ENCODE data around the gene ANKRD62. TPM values are rescaled to one million over a fixed set of nuclear protein-coding genes. Genes with fewer than 3 reads are reported as not detected.

The ANKRD62 gene
- total and polyA plus RNA-seq, 2 of the 4 experiments (the other 2 are of a cell fraction), result not detected

GRCh38 chr18:12092398-12093229 is 1.0 kb upstream of the ANKRD62 start:
- no peak overlapping the region for H3K4me2 ChIP-seq (ENCODE audit: low read depth, low read length)
- H2AK9ac ChIP-seq (replicated peaks; ENCODE audit: low read depth, low read length, poor library complexity), result no peak overlapping the region
- no peaks in the 10 kb centered on the region for H3K36me3 ChIP-seq (ENCODE audit: control insufficient read depth, insufficient read depth, low read length)
- no peak overlapping the region for H3K9ac ChIP-seq (ENCODE audit: low read depth, low read length)
- POLR2A ChIA-PET (ENCODE audit: unreplicated experiment), result no interaction called here
- H2AFZ ChIP-seq (replicated peaks; ENCODE audit: low read length, poor library complexity), result peak overlapping the region; percentile 23
- DNase-seq (no peak), ATAC-seq (ENCODE audit: low read depth) (no peak)
- no peak overlapping the region for H3K27ac ChIP-seq (ENCODE audit: insufficient read depth, low read length)
- intact Hi-C loops (cut with micrococcal nuclease), result loop anchor here (10.0 kb wide), 1 partner anchor 142 kb away; no protein-coding TSS in a partner anchor
- no TSS peak for BruUV-seq (replicated peaks)
- no peak overlapping the region for H4K91ac ChIP-seq (ENCODE audit: insufficient read depth, low read depth, low read length)
- dilution Hi-C loops (cut with HindIII; ENCODE audit: low sequenced_read_pairs, unreplicated experiment), result no loop called here
- H3K23ac ChIP-seq (ENCODE audit: low read depth, low read length), result no peak overlapping the region
- no peak overlapping the region for H3K18ac ChIP-seq (ENCODE audit: low read depth, low read length)
- H3K4ac ChIP-seq (ENCODE audit: low read depth, low read length), result no peak overlapping the region
- H3K9me3 ChIP-seq (ENCODE audit: control insufficient read depth, insufficient read depth, low read length), result 0 out of 2 replicates have a peak, but pooled peaks cover 4% of the 10 kb centered on the region
- no peak overlapping the region for H2BK5ac ChIP-seq (ENCODE audit: low read depth, low read length, poor library complexity, severe bottlenecking)
- no peak overlapping the region for H3K4me3 ChIP-seq (ENCODE audit: insufficient read depth, low read depth, low read length)
- no peak overlapping the region for H4K8ac ChIP-seq (ENCODE audit: low read depth in 2 of 2, low read length in 2 of 2)
- no peak overlapping the region for H2AK5ac ChIP-seq (ENCODE audit: low read depth, low read length)
- in situ Hi-C loops (cut with MboI; ENCODE audit: low sequenced_read_pairs), result no loop called here
- H3K9me1 ChIP-seq (ENCODE audit: insufficient read depth, low read length), result no peaks in the 10 kb centered on the region
- no peaks in the 10 kb centered on the region for H3K79me1 ChIP-seq (ENCODE audit: low read depth in 1 of 2, low read length in 2 of 2)
- TF ChIP-seq RCOR1 (IDR thresholded peaks at IDR 0.05; ENCODE audit: insufficient replicate concordance, low read length), result no peak
- no peak for TF ChIP-seq CEBPB (IDR thresholded peaks at IDR 0.05; ENCODE audit: low read depth, low read length)
- no peak for TF ChIP-seq RFX5 (IDR thresholded peaks at IDR 0.05; ENCODE audit: low read depth, low read length)
- TF ChIP-seq MXI1 (IDR thresholded peaks at IDR 0.05; ENCODE audit: borderline replicate concordance, low read depth, low read length), result no peak
- WGBS, 2 experiments (ENCODE audit: extremely low coverage in 2 of 2, insufficient read length in 1 of 2), result 88% methylated on average over 17 of the region's 17 CpGs; no CpG with 5 or more reads in 1 of the 2 experiments
- no peaks in the 10 kb centered on the region for H4K20me1 ChIP-seq (ENCODE audit: insufficient read depth, low read length)
- H3K14ac ChIP-seq (replicated peaks; ENCODE audit: low read depth, low read length), result no peak overlapping the region
- H4K5ac ChIP-seq (ENCODE audit: low read depth, low read length), result no peak overlapping the region
- no peaks in the 10 kb centered on the region; the same call in 1 of the 2 replicates for H3K27me3 ChIP-seq (ENCODE audit: control insufficient read depth, insufficient read depth, low read length)
- H2BK20ac ChIP-seq (ENCODE audit: low read depth, low read length), result no peak overlapping the region
- no peak overlapping the region for H2BK120ac ChIP-seq (ENCODE audit: low read depth, low read length)
- CTCF ChIA-PET, result no interaction called here
- H2BK15ac ChIP-seq (ENCODE audit: low read depth, low read length), result no peak overlapping the region
- no peaks in the 10 kb centered on the region for H3K4me1 ChIP-seq (ENCODE audit: control insufficient read depth, insufficient read depth, low read length)
- H3K56ac ChIP-seq (ENCODE audit: extremely low read depth, insufficient read depth, low read length), result no peak overlapping the region

Data from IMR-90 (cell line).